GM18507 (cell line): Measurements from ENCODE around the gene TRIM65.

Experiments
- DNase-seq: peaks from one replicate; pipeline ENCODE4 v3.0.0; 2011; ENCODE audit warnings: low read depth; ENCODE audit not compliant: insufficient read length; ENCODE audit errors: extremely low spot score
- FAIRE-seq: peaks from 2 replicates; lab custom pipeline; 2011; peaks lifted over from hg19 to GRCh38; lab: Jason Lieb, UNC

TRIM65 gene

GRCh38 chr17:75896415-75897159 lies at the start of gene TRIM65:
TRIM65 (minus strand) TSS chr17:75896951; CDS start chr17:75896937, 14 bp downstream.
- peak; percentile 78 for FAIRE-seq
- DNase-seq, result peak; percentile 79

GRCh38 chr17:75945211-75945610 lies 48.5 kb upstream of the TRIM65 start:
- DNase-seq (no peak), FAIRE-seq (no peak)

GRCh38 chr17:75943491-75943890 lies 46.7 kb upstream of the TRIM65 start:
- DNase-seq (no peak), FAIRE-seq (no peak)

GRCh38 chr17:75942473-75942872 lies 45.7 kb upstream of the TRIM65 start:
- no peak for FAIRE-seq

GRCh38 chr17:75941442-75941819 lies 44.7 kb upstream of the TRIM65 start:
- DNase-seq (no peak), FAIRE-seq (no peak)

More at GRCh38 chr17:75942473-75942872, 45.7 kb upstream of the TRIM65 start:
- DNase-seq, result no peak

GRCh38 chr17:75940727-75941441 lies 44.1 kb upstream of the TRIM65 start, which contains the start of gene FBF1:
FBF1 (minus strand) TSS chr17:75941042; CDS start chr17:75938149, 2,893 bp downstream.
- DNase-seq (peak; percentile 95), FAIRE-seq (peak; percentile 90)

- no peak for FAIRE-seq
- DNase-seq, result no peak
Observed at GRCh38 chr17:75937652-75938051, 40.9 kb upstream of the TRIM65 start.

- FAIRE-seq, result no peak
- DNase-seq, result no peak
Observed at GRCh38 chr17:75933808-75934207, 37.1 kb upstream of the TRIM65 start.

GRCh38 chr17:75932852-75933251 lies 36.1 kb upstream of the TRIM65 start:
- FAIRE-seq, result no peak

GRCh38 chr17:75931062-75931461 lies 34.3 kb upstream of the TRIM65 start:
- FAIRE-seq (no peak), DNase-seq (no peak)

More at GRCh38 chr17:75932852-75933251, 36.1 kb upstream of the TRIM65 start:
- DNase-seq, result no peak

GRCh38 chr17:75927286-75927922 lies 30.7 kb upstream of the TRIM65 start:
- FAIRE-seq (no peak), DNase-seq (no peak)

GRCh38 chr17:75926456-75926855 lies 29.7 kb upstream of the TRIM65 start:
- DNase-seq (no peak), FAIRE-seq (no peak)

- no peak for FAIRE-seq
- DNase-seq, result no peak
Observed at GRCh38 chr17:75925912-75926311, 29.2 kb upstream of the TRIM65 start.

GRCh38 chr17:75925103-75925502 lies 28.4 kb upstream of the TRIM65 start:
- no peak for FAIRE-seq
- no peak for DNase-seq

GRCh38 chr17:75922963-75923874 lies 26.5 kb upstream of the TRIM65 start:
- FAIRE-seq (no peak), DNase-seq (no peak)

GRCh38 chr17:75922173-75922961 lies 25.6 kb upstream of the TRIM65 start:
- DNase-seq (no peak), FAIRE-seq (no peak)

- DNase-seq (no peak), FAIRE-seq (no peak)
Observed at GRCh38 chr17:75921596-75921995, 24.8 kb upstream of the TRIM65 start.

GRCh38 chr17:75920045-75920560 lies 23.4 kb upstream of the TRIM65 start:
- FAIRE-seq (no peak), DNase-seq (no peak)
